HCT116 (cell line): ENCODE data around the gene CCSER1. TPM values are rescaled to one million over a fixed set of nuclear protein-coding genes. Genes with fewer than 3 reads are reported as not detected.

Experiments used
- ATAC-seq: fragments of 200-7000 bp; cut with Tn5 transposase; 2 replicates; pipeline ENCODE4 v1.9.1; 2020; ENCODE audit warnings: mild to moderate bottlenecking, moderate library complexity
- BruUV-seq: library from RNA; stranded (reverse); fragments of 400-500 nt; replicated peaks from 2 replicates; lab custom pipeline; 2021; lab: Mats Ljungman, UMichigan
- CTCF ChIA-PET: fragments of 300-600 bp; sonication (Branson Sonifier 250); formaldehyde crosslinking; loops from one replicate; lab custom pipeline; 2021; ENCODE audit warnings: antibody characterized with exemption; lab: Charles Lee
- POLR2A ChIA-PET: fragments of 300-600, 350-600 bp; sonication (Branson Sonifier 250); formaldehyde crosslinking; loops from one replicate; lab custom pipeline; 2021; ENCODE audit warnings: antibody characterized with exemption; lab: Charles Lee
- RAD21 ChIA-PET, 2 experiments: fragments of 300-600 bp; sonication (Branson Sonifier 250); formaldehyde crosslinking; loops; one replicate each; lab custom pipeline; 2023; ENCODE audit warnings: low total read pairs in 2 of 2; ENCODE audit not compliant: uncharacterized antibody in 2 of 2, unreplicated experiment in 2 of 2, low non-redundant PET in 1 of 2; lab: Charles Lee
- DNase-seq: peaks from one replicate; pipeline ENCODE4 v3.0.0-alpha.2; 2010; ENCODE audit warnings: low read depth, low spot score
- H2AFZ ChIP-seq: fragments of 200-600 bp; shearing (Covaris generic), sonication (generic); 2 replicates; pipeline ENCODE4 v1.6.1; 2017; ENCODE audit warnings: low read depth, mixed run types, mixed read lengths, antibody characterized with exemption, low read length; ENCODE audit not compliant: poor library complexity, severe bottlenecking
- H3K27ac ChIP-seq: 2 replicates; pipeline ENCODE4 v1.5.1; 2012; ENCODE audit warnings: low read depth, low read length
- H3K27me3 ChIP-seq: fragments of 200-600 bp; sonication (generic); 2 replicates; pipeline ENCODE4 v1.6.1; 2016; ENCODE audit warnings: mixed run types, low read length, mixed read lengths; ENCODE audit not compliant: insufficient read depth
- H3K36me3 ChIP-seq, 2 experiments: fragments of 200-500 bp in 1 of 2; fragments of 200-600 bp in 1 of 2; sonication (Bioruptor generic) in 1 of 2; sonication (generic) in 1 of 2; 2 replicates each; pipeline versions ENCODE4 v1.5.1 to v1.6.1; 2014 to 2016; ENCODE audit warnings: low read length in 2 of 2, inconsistent platforms in 1 of 2, mixed read lengths in 1 of 2, mixed run types in 1 of 2; ENCODE audit not compliant: insufficient read depth in 2 of 2, control insufficient read depth in 1 of 2
- H3K4me1 ChIP-seq, 2 experiments: fragments of 200-600 bp in 1 of 2; sonication (generic) in 1 of 2; 2 replicates each; pipeline versions ENCODE4 v1.5.1 to v1.6.1; 2012 to 2017; ENCODE audit warnings: low read length in 2 of 2, inconsistent platforms in 1 of 2, mild to moderate bottlenecking in 1 of 2, mixed read lengths in 1 of 2, mixed run types in 1 of 2, moderate library complexity in 1 of 2; ENCODE audit not compliant: insufficient read depth in 2 of 2, control insufficient read depth in 1 of 2
- H3K4me2 ChIP-seq: fragments of 200-600 bp; sonication (generic); 2 replicates; pipeline ENCODE4 v1.6.1; 2017; ENCODE audit warnings: mixed run types, low read length, mixed read lengths
- H3K4me3 ChIP-seq, 2 experiments: fragments of 200-600 bp in 1 of 2; sonication (generic) in 1 of 2; replicated peaks in 1 of 2; 2 replicates each; pipeline ENCODE4 v1.5.1; 2011 to 2016; ENCODE audit warnings: low read length in 2 of 2, control low read depth in 1 of 2, low read depth in 1 of 2, mild to moderate bottlenecking in 1 of 2, mixed read lengths in 1 of 2, mixed run types in 1 of 2
- H3K79me2 ChIP-seq: fragments of 200-600 bp; sonication (generic); 2 replicates; pipeline ENCODE4 v1.6.1; 2017; ENCODE audit warnings: mild to moderate bottlenecking, mixed run types, low read length, moderate library complexity, mixed read lengths; ENCODE audit not compliant: insufficient read depth
- H3K9ac ChIP-seq: fragments of 200-600 bp; sonication (generic); 2 replicates; pipeline ENCODE4 v1.6.1; 2016; ENCODE audit warnings: low read length, mixed read lengths
- H3K9me2 ChIP-seq: fragments of 200-600 bp; sonication (generic), shearing (Covaris generic); 2 replicates; pipeline ENCODE4 v1.6.1; 2017; ENCODE audit warnings: mixed run types, mild to moderate bottlenecking, moderate library complexity; ENCODE audit not compliant: insufficient read depth
- H3K9me3 ChIP-seq, 2 experiments: fragments of 200-500 bp in 1 of 2; fragments of 200-600 bp in 1 of 2; sonication (Bioruptor generic) in 1 of 2; sonication (generic) in 1 of 2; 2 replicates each; pipeline ENCODE4 v1.6.1; 2014 to 2017; ENCODE audit warnings: low read length in 2 of 2, mixed read lengths in 2 of 2, inconsistent platforms in 1 of 2, low read depth in 1 of 2, mild to moderate bottlenecking in 1 of 2, mixed run types in 1 of 2, moderate library complexity in 1 of 2; ENCODE audit not compliant: control insufficient read depth in 1 of 2, insufficient read depth in 1 of 2
- H4K20me1 ChIP-seq: fragments of 200-600 bp; sonication (generic), shearing (Covaris generic); 2 replicates; pipeline ENCODE4 v1.6.1; 2017; ENCODE audit warnings: mixed run types, mild to moderate bottlenecking, moderate library complexity; ENCODE audit not compliant: insufficient read depth
- ATF3 ChIP-seq: IDR thresholded peaks from 2 replicates; pipeline ENCODE4 v1.6.1; 2012
- CBX3 ChIP-seq: IDR thresholded peaks from 2 replicates; pipeline ENCODE4 v1.6.1; 2012; ENCODE audit warnings: low read depth
- ELF1 ChIP-seq: IDR thresholded peaks from 2 replicates; pipeline ENCODE4 v1.6.1; 2012; ENCODE audit warnings: low read depth, borderline replicate concordance
- FOSL1 ChIP-seq: IDR thresholded peaks from 2 replicates; pipeline ENCODE4 v1.6.1; 2012; ENCODE audit warnings: low read depth
- JUND ChIP-seq: IDR thresholded peaks from 2 replicates; pipeline ENCODE4 v1.6.1; 2012
- POLR2AphosphoS5 ChIP-seq: IDR thresholded peaks from 2 replicates; pipeline ENCODE4 v1.6.1; 2011; ENCODE audit warnings: mild to moderate bottlenecking, low read depth, low read length, moderate library complexity
- RAD21 ChIP-seq: IDR thresholded peaks from 2 replicates; pipeline ENCODE4 v1.6.1; 2012; ENCODE audit warnings: low read depth, mild to moderate bottlenecking
- REST ChIP-seq: IDR thresholded peaks from 2 replicates; pipeline ENCODE4 v1.6.1; 2012; ENCODE audit warnings: low read depth
- SIN3A ChIP-seq: IDR thresholded peaks from 2 replicates; pipeline ENCODE4 v1.6.1; 2012; ENCODE audit warnings: low read depth
- TCF7L2 ChIP-seq: IDR thresholded peaks from 2 replicates; pipeline ENCODE4 v1.7.0; 2011; ENCODE audit warnings: borderline replicate concordance, inconsistent platforms; ENCODE audit not compliant: insufficient read depth, insufficient read length; ENCODE audit errors: extremely low read depth
- YY1 ChIP-seq: IDR thresholded peaks from 2 replicates; pipeline ENCODE4 v1.6.1; 2011; ENCODE audit warnings: low read length, low read depth, moderate library complexity, mild to moderate bottlenecking; ENCODE audit not compliant: insufficient replicate concordance; ENCODE audit errors: extremely low read depth
- ZNF274 ChIP-seq: fragments of 200-500 bp; sonication (Bioruptor generic); IDR thresholded peaks from 2 replicates; pipeline ENCODE4 v1.6.1; 2014; ENCODE audit warnings: mild to moderate bottlenecking, low read depth, low read length, inconsistent platforms
- intact Hi-C: fragments of 100-400 bp; cut with micrococcal nuclease; formaldehyde crosslinking; loops from 2 replicates; pipeline ENCODE4 v1.10.0; 2022
- total RNA-seq: library from RNA; stranded (reverse); gene quantifications from one replicate; pipeline ENCODE4 v1.2.1, GENCODE V29; 2021; ENCODE audit not compliant: unreplicated experiment
- TF ChIP-seq, protein P1 (sequence below), 3 experiments: fragments of 200-600 bp in 1 of 3; sonication (generic) in 1 of 3; IDR thresholded peaks in 2 of 3; conservative IDR thresholded peaks in 1 of 3; 2 replicates each; pipeline ENCODE4 v1.5.1; 2012 to 2017; ENCODE audit warnings: low read depth in 2 of 3, low read length in 2 of 3, antibody characterized with exemption in 1 of 3, borderline replicate concordance in 1 of 3, control low read depth in 1 of 3, mild to moderate bottlenecking in 1 of 3, mixed read lengths in 1 of 3, mixed run types in 1 of 3, moderate library complexity in 1 of 3; ENCODE audit not compliant: insufficient read depth in 1 of 3

CCSER1 gene
- total RNA-seq, 1 experiment from 2014 or later: 6.7 TPM

- ATAC-seq: no peak
- Histone ChIP-seq H3K9ac (no peak overlapping the region), H3K27ac (no peak overlapping the region), H3K4me3 (no peak overlapping the region), H3K9me2 (no peaks in the 10 kb centered on the region; the same call in 1 of the 2 replicates), H2AFZ (no peak overlapping the region), H3K27me3 (no peaks in the 10 kb centered on the region), H4K20me1 (no peaks in the 10 kb centered on the region), H3K9me3 (no peaks in the 10 kb centered on the region), H3K36me3 (no peaks in the 10 kb centered on the region), H3K4me2 (no peak overlapping the region), H3K79me2 (no peaks in the 10 kb centered on the region), H3K4me1 (no peaks in the 10 kb centered on the region)
- TF ChIP-seq ELF1 (no peak), POLR2AphosphoS5 (no peak), REST (no peak), TCF7L2 (no peak), ZNF274 (no peak), YY1 (no peak), ATF3 (no peak), SIN3A (no peak), JUND (no peak), RAD21 (no peak), CBX3 (no peak), FOSL1 (no peak)
- TF ChIP-seq, protein P1, sequence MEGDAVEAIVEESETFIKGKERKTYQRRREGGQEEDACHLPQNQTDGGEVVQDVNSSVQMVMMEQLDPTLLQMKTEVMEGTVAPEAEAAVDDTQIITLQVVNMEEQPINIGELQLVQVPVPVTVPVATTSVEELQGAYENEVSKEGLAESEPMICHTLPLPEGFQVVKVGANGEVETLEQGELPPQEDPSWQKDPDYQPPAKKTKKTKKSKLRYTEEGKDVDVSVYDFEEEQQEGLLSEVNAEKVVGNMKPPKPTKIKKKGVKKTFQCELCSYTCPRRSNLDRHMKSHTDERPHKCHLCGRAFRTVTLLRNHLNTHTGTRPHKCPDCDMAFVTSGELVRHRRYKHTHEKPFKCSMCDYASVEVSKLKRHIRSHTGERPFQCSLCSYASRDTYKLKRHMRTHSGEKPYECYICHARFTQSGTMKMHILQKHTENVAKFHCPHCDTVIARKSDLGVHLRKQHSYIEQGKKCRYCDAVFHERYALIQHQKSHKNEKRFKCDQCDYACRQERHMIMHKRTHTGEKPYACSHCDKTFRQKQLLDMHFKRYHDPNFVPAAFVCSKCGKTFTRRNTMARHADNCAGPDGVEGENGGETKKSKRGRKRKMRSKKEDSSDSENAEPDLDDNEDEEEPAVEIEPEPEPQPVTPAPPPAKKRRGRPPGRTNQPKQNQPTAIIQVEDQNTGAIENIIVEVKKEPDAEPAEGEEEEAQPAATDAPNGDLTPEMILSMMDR (IDR thresholded peaks at IDR 0.05 in 2 of 3, conservative IDR thresholded peaks at IDR 0.05 in 1 of 3; ENCODE audit: borderline replicate concordance in 1 of 3, insufficient read depth in 1 of 3, low read depth in 2 of 3, low read length in 2 of 3): no peak
- POLR2A ChIA-PET: no interaction called here
- DNase-seq: no peak
- intact Hi-C loops: no loop called here
- RAD21 ChIA-PET: no interaction called here
- CTCF ChIA-PET: no interaction called here
- BruUV-seq: no TSS peak
Observed at GRCh38 chr4:90543419-90544170, 416.4 kb downstream of the CCSER1 start.
